Trophoblast cell (in vitro differentiated cells and primary cell): ENCODE measurements around the gene INTS1.
"Not testable (repeated sequence)": the region's sequence is repeated elsewhere in the genome, so short reads cannot be mapped to it uniquely, and the experiment has no call there.

ENCODE experiments used
- DNase-seq, 2 donors: peaks; one replicate each; pipeline ENCODE4 v3.0.0-alpha.2; 2016
- H2AFZ ChIP-seq: 2 replicates; pipeline ENCODE4 v1.6.1; 2013; ENCODE audit warnings: low read length, moderate library complexity, mild to moderate bottlenecking; ENCODE audit not compliant: insufficient read depth, poor library complexity
- H2AK5ac ChIP-seq: 2 replicates; pipeline ENCODE4 v1.6.1; 2013; ENCODE audit warnings: mild to moderate bottlenecking, low read length
- H2BK120ac ChIP-seq: 2 replicates; pipeline ENCODE4 v1.6.1; 2013; ENCODE audit warnings: low read length, mild to moderate bottlenecking, moderate library complexity; ENCODE audit not compliant: insufficient read depth, poor library complexity
- H2BK12ac ChIP-seq: 2 replicates; pipeline ENCODE4 v1.6.1; 2013; ENCODE audit warnings: mild to moderate bottlenecking, low read length, moderate library complexity
- H2BK5ac ChIP-seq: 2 replicates; pipeline ENCODE4 v1.6.1; 2013; ENCODE audit warnings: low read length, low read depth, moderate library complexity, mild to moderate bottlenecking; ENCODE audit not compliant: poor library complexity
- H3K14ac ChIP-seq: 2 replicates; pipeline ENCODE4 v1.6.1; 2013; ENCODE audit warnings: mild to moderate bottlenecking, low read length
- H3K18ac ChIP-seq: 2 replicates; pipeline ENCODE4 v1.6.1; 2013; ENCODE audit warnings: mild to moderate bottlenecking, low read length
- H3K23ac ChIP-seq: 2 replicates; pipeline ENCODE4 v1.6.1; 2013; ENCODE audit warnings: low read length
- H3K27ac ChIP-seq: 2 replicates; pipeline ENCODE4 v1.5.1; 2013; ENCODE audit warnings: low read depth, mild to moderate bottlenecking, inconsistent platforms, low read length, moderate library complexity
- H3K27me3 ChIP-seq: 2 replicates; pipeline ENCODE4 v1.6.1; 2013; ENCODE audit warnings: inconsistent platforms, mild to moderate bottlenecking, low read length, moderate library complexity; ENCODE audit not compliant: insufficient read depth
- H3K36me3 ChIP-seq, 2 experiments: 1 replicate in 1 of 2; 2 replicates in 1 of 2; pipeline ENCODE4 v1.6.1; 2013; ENCODE audit warnings: low read length in 2 of 2, mild to moderate bottlenecking in 2 of 2, moderate library complexity in 1 of 2; ENCODE audit not compliant: insufficient read depth in 2 of 2, control insufficient read depth in 1 of 2
- H3K4ac ChIP-seq: 2 replicates; pipeline ENCODE4 v1.6.1; 2013; ENCODE audit warnings: low read depth, mild to moderate bottlenecking, low read length, moderate library complexity
- H3K4me1 ChIP-seq, 2 experiments: 1 replicate in 1 of 2; 2 replicates in 1 of 2; pipeline ENCODE4 v1.6.1; 2013; ENCODE audit warnings: low read length in 2 of 2, mild to moderate bottlenecking in 2 of 2, moderate library complexity in 1 of 2; ENCODE audit not compliant: insufficient read depth in 2 of 2, control insufficient read depth in 1 of 2
- H3K4me2 ChIP-seq: 2 replicates; pipeline ENCODE4 v1.6.1; 2013; ENCODE audit warnings: inconsistent platforms, mild to moderate bottlenecking, low read length, moderate library complexity
- H3K4me3 ChIP-seq: 2 replicates; pipeline ENCODE4 v1.5.1; 2013; ENCODE audit warnings: mild to moderate bottlenecking, low read depth, low read length, inconsistent platforms
- H3K79me1 ChIP-seq: one replicate; pipeline ENCODE4 v1.6.1; 2013; ENCODE audit warnings: low read length
- H3K79me2 ChIP-seq: 2 replicates; pipeline ENCODE4 v1.6.1; 2013; ENCODE audit warnings: low read length, mild to moderate bottlenecking; ENCODE audit not compliant: control insufficient read depth, insufficient read depth, poor library complexity
- H3K9ac ChIP-seq: 2 replicates; pipeline ENCODE4 v1.6.1; 2013; ENCODE audit warnings: mild to moderate bottlenecking, low read length
- H3K9me3 ChIP-seq: 2 replicates; pipeline ENCODE4 v1.6.1; 2013; ENCODE audit warnings: low read depth, mild to moderate bottlenecking, control low read depth, inconsistent platforms, low read length; ENCODE audit not compliant: insufficient read depth
- H4K12ac ChIP-seq: 2 replicates; pipeline ENCODE4 v1.6.1; 2013; ENCODE audit warnings: low read depth, mild to moderate bottlenecking, low read length, moderate library complexity
- H4K8ac ChIP-seq: 2 replicates; pipeline ENCODE4 v1.6.1; 2013; ENCODE audit warnings: low read depth, mild to moderate bottlenecking, low read length, moderate library complexity
- H4K91ac ChIP-seq: one replicate; pipeline ENCODE4 v1.6.1; 2013; ENCODE audit warnings: low read depth, mild to moderate bottlenecking, low read length, moderate library complexity
- WGBS: extraction: QIAGEN DNeasy Blood & Tissue Kit; methylation state at CpG from one replicate; pipeline ENCODE4 v1.1.7; 2013; ENCODE audit warnings: missing lambda C conversion rate; ENCODE audit not compliant: insufficient read length, insufficient coverage; ENCODE audit errors: extremely low coverage; 5-methylcytosine and 5-hydroxymethylcytosine counted together

INTS1 gene

GRCh38 chr7:1443587-1444200 is 60.5 kb downstream of the INTS1 start:
- not testable (repeated sequence) for H3K9me3 ChIP-seq, H3K14ac ChIP-seq, H2AK5ac ChIP-seq, H3K4ac ChIP-seq, H3K79me2 ChIP-seq, H3K4me3 ChIP-seq, H4K8ac ChIP-seq, DNase-seq, H3K79me1 ChIP-seq, H4K91ac ChIP-seq, H3K27ac ChIP-seq, H2BK12ac ChIP-seq, H3K4me2 ChIP-seq, H4K12ac ChIP-seq, H3K23ac ChIP-seq, H2BK5ac ChIP-seq, H3K27me3 ChIP-seq, H3K18ac ChIP-seq, H2BK120ac ChIP-seq, H2AFZ ChIP-seq, H3K9ac ChIP-seq, H3K4me1 ChIP-seq
- peaks cover 12 to 13% of the 10 kb centered on the region in 2 experiments for H3K36me3 ChIP-seq
- no CpG with 5 or more reads among the region's 42 CpGs for WGBS

- Histone ChIP-seq H3K79me2 (no peaks in the 10 kb centered on the region), H4K12ac (no peak overlapping the region), H3K27me3 (no peaks in the 10 kb centered on the region), H3K18ac (no peak overlapping the region), H4K8ac (no peak overlapping the region), H2AFZ (no peak overlapping the region), H3K4me3 (no peak overlapping the region), H3K36me3 (peaks cover 15 to 18% of the 10 kb centered on the region in 2 experiments), H3K9ac (no peak overlapping the region), H3K14ac (no peak overlapping the region), H3K79me1 (no peaks in the 10 kb centered on the region), H2BK5ac (no peak overlapping the region), H4K91ac (no peak overlapping the region), H3K4ac (no peak overlapping the region), H2BK120ac (no peak overlapping the region), H3K9me3 (peaks cover 9% of the 10 kb centered on the region), H3K4me1 (no peaks in the 10 kb centered on the region), H2BK12ac (no peak overlapping the region), H3K27ac (no peak overlapping the region), H3K4me2 (no peak overlapping the region), H3K23ac (no peak overlapping the region), H2AK5ac (no peak overlapping the region)
- no peak for DNase-seq
- WGBS: no CpG with 5 or more reads among the region's 20 CpGs
Measured at GRCh38 chr7:1442355-1443124, 61.6 kb downstream of the INTS1 start.

GRCh38 chr7:1441615-1442354 is 62.4 kb downstream of the INTS1 start:
- Histone ChIP-seq H3K4me3 (no peak overlapping the region), H2BK120ac (no peak overlapping the region), H3K14ac (no peak overlapping the region), H2BK12ac (no peak overlapping the region), H3K9ac (no peak overlapping the region), H3K9me3 (peaks cover 9% of the 10 kb centered on the region), H2AFZ (no peak overlapping the region), H3K23ac (no peak overlapping the region), H4K12ac (no peak overlapping the region), H2BK5ac (no peak overlapping the region), H3K36me3 (peaks cover 17 to 21% of the 10 kb centered on the region in 2 experiments), H3K79me2 (no peaks in the 10 kb centered on the region), H3K27me3 (no peaks in the 10 kb centered on the region), H3K27ac (no peak overlapping the region), H3K4me2 (no peak overlapping the region), H2AK5ac (no peak overlapping the region), H4K8ac (no peak overlapping the region), H3K79me1 (no peaks in the 10 kb centered on the region), H3K4ac (no peak overlapping the region), H4K91ac (no peak overlapping the region), H3K18ac (no peak overlapping the region), H3K4me1 (no peaks in the 10 kb centered on the region)
- WGBS: no CpG with 5 or more reads among the region's 41 CpGs
- no peak for DNase-seq

- Histone ChIP-seq H3K9ac (no peak overlapping the region), H4K8ac (no peak overlapping the region), H3K36me3 (peaks cover 20 to 21% of the 10 kb centered on the region in 2 experiments), H3K23ac (no peak overlapping the region), H2AFZ (no peak overlapping the region), H3K4me3 (no peak overlapping the region), H2BK120ac (no peak overlapping the region), H3K4me1 (no peaks in the 10 kb centered on the region), H2BK5ac (no peak overlapping the region), H3K4me2 (no peak overlapping the region), H3K79me1 (no peaks in the 10 kb centered on the region), H3K14ac (no peak overlapping the region), H4K12ac (no peak overlapping the region), H4K91ac (no peak overlapping the region), H3K27me3 (no peaks in the 10 kb centered on the region), H2BK12ac (no peak overlapping the region), H3K18ac (no peak overlapping the region), H3K9me3 (peaks cover 8% of the 10 kb centered on the region), H3K79me2 (no peaks in the 10 kb centered on the region), H3K27ac (no peak overlapping the region), H3K4ac (no peak overlapping the region), H2AK5ac (no peak overlapping the region)
- DNase-seq: no peak
- WGBS: no CpG with 5 or more reads among the region's 10 CpGs
Measured at GRCh38 chr7:1440620-1441019, 63.6 kb downstream of the INTS1 start.
